Right kidney (tissue), 1 donor: ENCODE measurements around the gene SLC16A7.

Experiments
- DNase-seq: peaks from one replicate; pipeline ENCODE4 v3.0.0-alpha.2; 2016

The SLC16A7 gene

DNA sequence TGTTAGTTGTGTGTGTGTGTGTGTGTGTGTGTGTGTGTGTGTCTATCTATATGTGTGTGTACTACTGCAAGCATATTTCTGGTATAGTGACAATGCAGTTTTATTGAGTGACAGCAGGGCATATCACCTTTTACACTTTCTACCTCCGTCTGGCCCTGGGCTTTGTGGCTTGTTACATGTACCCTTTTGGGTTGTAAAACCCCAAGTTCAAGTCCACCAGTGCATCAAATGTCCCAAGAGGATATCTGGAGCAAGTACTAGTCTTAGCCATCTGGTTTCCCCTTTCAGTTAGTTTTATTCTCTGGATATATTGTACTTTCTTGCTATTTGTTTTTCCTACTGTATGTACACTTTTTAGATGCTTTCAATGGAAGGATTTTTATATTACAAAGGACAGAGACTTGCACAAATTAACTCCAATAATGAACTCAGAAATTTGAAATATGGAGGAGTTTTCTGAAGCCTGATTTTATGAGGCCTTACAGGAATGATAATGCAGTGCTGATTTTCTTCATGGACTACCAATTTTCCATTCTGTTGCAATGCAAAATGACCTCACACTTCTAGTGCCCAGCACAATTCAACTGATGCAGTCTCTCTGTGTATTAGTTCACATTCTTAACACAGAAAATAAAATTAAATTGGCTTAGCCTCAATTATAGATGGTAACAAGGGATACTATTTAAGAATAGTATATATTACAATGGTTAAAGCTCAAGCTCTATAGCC, 29.1 kb downstream of the SLC16A7 start:
- DNase-seq, result no peak

DNA sequence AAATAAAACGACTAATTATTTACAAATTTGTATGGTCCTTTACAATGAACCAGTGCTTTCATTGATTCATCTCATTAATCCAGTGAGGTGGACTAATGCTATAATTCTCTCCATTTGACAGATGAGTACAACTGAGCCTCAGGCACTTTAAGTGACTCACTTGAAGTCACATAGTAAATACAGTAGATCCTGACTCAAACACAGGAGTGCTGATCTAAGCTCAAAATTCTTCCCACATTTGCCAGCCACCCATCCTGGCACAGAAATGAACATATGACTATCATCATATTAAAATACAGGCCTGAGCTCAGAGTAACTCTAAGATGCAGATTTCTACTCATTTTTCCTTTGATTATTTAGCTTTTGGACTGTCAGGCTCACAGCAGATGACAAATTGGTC, 30.6 kb downstream of the SLC16A7 start:
- no peak for DNase-seq

DNA sequence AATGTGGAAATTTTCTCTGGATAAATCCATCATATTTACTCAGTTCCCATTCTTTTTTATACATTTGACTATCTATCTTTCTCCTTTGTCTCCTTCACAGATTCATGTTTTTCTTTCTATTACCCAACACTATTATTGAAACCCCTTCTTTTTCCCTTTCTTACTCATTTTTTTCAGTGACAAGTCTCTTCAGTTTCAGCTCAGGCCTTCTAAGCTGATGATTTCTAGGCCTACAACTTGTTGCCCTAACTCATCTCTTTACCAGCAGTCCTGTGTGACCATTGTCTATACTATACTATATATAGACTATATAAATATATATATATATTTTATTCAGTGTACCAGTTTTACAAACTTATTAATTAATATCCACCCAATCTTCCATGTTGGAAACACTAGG, 31.8 kb downstream of the SLC16A7 start:
- DNase-seq, result no peak

DNA sequence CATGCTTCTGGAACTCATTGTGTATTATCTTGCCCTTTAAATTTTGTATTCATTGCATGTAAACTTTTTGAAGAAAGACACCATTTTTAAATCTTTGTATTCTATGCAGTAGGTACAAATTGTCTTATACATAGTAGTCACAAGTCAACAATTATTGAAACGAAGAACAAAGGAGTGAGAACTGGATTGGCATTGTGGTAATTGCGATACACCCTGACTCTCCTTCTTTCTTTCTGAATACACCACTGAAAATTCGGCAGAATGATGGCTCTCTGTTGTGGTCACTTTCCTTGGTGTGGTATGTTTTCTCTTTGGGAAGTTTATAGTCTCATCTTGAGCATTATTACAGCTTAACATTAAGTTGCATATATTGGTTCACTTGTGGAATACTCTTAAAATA, 34.1 kb downstream of the SLC16A7 start:
- DNase-seq, result no peak

DNA sequence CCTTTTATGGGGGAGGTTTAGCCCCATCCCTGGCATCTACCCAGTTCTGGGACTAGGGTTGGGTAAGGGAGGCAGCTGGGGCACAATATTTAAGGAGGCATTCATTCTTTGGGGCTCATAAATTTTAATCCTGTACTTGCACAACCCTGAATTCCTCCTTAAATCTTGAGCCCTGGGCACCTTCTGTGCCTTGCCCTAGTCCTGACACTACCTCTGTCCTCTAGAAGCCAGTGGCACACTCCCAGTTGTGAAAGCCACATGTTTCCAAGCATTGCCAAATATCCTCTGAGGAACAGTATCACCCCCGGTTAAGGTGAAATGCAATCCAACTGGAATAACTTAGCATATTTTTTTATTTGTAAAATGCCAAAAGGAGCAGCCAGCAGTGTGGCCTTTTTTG, 36.6 kb downstream of the SLC16A7 start:
- DNase-seq, result no peak

DNA sequence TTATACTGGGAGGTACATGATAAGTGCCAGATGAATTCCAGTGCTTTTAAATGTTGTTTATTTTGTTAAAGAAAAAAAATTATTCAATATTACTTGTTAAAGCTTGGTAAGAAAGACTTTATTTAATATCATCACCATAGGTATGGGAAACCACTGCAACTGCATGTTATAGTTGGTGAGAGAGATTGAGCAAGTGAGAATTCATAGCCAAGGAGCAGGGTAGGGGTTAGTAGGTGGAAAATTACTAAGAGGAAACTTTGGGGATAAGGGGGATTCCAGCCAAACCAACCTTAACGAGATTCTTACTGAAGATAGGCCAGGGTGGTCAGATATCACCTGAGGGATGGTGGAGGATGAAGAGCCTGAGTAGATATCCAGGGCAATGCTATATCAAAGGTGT, 38.4 kb downstream of the SLC16A7 start:
- DNase-seq, result no peak

DNA sequence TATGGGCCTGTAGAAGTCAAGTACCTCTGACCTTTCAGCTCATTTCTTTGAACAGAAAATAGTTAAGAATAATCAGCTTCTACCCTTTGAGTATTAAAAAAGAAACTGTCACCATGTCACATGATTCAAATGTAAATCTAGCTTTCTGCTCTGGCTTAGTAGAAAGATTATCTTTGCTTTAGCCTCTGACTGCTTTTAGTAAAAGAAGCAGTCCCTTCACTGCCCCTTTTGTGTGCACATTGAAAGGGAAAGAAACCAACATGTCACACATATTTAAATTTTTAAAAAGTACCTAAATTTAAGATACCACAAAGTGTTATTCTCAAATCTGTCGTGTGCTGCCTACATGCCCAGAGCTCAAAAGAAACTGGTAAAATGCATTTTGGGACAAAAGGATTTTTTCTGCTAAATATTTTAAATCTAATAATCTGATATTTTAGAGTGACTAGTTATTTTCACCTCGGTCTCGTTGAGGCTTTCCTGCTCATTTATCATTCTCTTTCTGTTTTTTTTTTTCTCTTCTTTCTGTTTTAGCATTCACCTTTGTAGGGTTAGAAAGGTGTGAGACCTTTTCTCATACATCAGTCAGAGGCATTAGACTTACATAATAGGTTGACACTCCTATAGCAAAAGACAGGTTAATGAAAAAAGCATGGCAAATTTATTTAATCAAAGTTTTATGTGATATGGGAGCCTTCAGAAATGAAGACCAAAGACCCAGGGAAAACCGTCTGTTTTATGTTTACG, 41.3 kb downstream of the SLC16A7 start:
- no peak for DNase-seq

DNA sequence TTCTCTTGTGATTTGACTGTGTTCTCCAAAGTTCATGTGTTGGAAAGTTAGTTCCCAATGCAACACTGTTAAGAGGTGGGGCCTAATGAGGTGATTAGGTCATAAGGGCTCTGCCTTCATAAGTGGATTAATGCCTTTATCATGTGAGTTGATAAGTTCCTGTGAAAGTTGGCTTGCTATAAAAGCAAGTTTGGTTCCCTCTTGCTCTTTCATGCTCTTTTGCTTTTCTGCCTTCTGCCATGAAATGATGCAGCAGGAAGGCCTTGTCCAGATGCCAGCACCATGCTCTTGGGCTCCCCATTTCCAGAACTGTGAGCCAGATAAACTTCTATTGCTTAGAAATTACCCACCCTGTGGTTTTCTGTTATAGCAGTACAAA, 41.9 kb downstream of the SLC16A7 start:
- no peak for DNase-seq

DNA sequence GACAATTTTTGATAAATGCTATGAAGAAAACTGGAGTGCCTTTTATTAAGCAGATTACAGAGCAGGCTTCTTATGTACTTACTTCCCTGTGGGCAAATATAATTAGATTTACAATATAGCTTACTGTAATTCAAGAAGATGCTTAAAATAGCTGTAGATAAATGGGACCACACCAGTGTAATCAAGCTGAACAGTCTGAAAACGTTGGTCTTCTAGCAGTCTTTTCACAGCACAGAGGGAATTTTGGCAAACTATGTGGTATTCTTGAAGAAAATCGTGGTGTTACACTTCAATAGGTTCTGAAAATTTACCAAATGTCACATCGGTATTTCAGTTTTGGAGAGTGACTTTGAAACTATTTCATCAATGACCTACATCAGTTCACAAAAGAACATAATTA, 47.7 kb downstream of the SLC16A7 start:
- no peak for DNase-seq

DNA sequence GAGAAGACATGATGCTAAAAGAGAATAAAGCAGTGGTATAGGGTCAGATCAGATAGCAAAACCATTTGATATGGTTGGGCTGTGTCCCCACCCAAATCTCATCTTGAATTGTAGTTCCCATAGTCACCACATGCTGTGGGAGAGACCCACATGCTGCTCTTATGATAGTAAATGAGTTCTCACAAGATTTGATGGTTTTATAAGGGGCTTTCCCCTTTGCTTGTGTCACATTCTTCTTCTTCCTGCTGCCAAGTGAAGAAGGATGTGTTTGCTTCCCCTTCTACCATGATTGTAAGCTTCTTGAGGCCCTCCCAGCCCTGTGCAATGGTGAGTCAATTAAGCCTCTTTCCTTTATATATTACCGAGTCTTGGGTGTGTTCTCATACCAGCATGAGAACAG, 49.4 kb downstream of the SLC16A7 start:
- DNase-seq, result no peak

DNA sequence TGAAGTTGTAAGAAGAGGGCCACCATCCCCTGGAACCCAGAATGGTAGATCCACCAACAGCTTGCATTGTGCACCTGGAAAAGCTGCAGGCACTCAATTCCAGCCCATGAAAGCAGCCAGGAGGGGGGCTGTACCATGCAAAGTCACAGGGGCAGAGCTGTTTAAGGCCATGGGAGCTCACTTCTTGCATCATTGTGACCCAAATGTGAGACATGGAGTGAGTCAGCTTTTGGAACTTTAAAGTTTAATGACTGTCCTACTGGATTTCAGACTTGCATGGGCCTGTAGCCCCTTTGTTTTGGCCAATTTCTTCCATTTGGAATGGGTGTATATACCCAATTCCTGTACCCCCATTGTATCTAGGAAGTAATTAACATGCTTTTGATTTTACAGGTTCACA, 50.8 kb downstream of the SLC16A7 start:
- no peak for DNase-seq

DNA sequence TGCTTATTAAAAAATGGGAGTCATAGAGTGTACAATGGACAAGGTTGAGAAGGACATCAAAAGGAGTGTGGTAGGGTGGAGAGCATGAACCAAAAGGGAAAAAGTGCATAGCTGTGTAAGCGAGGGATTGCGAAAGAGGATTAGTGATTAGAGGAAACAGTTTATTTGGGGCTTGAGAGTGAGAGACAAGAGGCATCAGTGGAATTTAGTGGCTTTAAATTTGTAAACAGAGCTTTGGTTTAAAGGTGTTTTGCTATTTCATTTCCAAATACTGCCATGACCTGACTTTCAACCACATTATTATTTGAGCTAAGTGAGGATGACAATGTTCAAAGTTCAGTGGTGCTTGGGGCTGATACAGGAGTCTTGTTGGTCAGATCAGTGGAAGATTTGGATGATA, 53.4 kb downstream of the SLC16A7 start:
- DNase-seq, result no peak

DNA sequence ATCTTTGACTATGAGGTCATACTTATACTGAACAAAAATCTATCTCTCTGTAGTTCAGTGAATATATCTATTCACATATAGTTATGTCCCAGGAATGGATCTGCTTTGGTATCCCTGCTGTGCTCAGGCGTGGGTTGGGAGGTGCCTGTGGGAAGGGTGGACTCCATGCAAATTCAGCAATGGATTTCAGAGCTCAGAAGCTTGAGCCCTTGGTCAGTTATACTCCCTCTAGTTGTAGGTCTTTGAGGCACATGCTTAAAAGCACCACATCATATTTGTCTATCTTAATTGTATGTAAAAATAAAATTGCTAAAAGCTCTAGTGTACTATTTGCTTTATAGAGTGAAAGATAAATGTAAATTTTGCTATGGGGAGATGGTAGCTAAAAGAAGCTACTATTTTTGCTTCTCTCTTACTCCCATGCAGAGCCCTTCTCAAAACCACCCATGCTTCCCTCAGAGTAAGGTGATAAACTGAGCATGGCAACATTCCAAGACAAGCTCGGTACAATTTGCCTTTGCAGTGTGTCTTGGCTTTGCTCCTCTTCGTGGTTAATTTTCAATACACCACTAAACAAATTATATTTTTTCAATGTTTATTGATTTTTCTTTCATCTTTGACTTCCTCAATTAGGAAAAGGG, 54.9 kb downstream of the SLC16A7 start:
- no peak for DNase-seq

DNA sequence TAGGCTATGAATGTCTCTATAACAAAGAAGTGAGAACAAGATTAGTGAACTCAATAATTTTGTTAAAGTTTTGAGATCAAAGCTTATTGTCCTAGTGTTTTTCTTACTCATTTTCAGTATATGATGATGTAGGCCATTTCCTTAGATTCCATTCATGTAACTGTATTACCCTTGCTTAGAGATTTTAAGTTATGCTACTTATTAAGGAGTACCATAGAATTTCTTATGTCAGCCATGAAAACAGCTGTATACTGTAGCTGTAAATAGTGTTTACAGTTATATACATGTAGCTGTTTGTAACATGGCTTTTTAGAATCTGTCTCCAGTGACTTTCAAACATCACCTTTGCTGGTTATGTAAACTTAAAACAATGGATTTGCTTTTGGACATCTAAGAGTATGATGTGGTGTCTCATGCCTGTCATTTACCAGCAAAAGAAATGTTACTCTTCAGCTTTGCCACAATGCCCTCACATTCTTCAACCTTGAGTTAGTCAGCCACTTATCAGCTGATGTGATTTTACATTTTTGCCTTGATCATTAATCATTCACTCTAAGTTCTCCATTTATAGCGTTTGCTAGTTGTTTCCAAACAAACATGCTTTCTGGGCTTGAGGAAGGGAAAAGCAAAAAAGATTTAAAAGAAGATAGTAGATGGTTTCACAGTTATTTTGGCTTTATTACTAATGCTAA, 55.5 kb downstream of the SLC16A7 start:
- DNase-seq, result no peak

DNA sequence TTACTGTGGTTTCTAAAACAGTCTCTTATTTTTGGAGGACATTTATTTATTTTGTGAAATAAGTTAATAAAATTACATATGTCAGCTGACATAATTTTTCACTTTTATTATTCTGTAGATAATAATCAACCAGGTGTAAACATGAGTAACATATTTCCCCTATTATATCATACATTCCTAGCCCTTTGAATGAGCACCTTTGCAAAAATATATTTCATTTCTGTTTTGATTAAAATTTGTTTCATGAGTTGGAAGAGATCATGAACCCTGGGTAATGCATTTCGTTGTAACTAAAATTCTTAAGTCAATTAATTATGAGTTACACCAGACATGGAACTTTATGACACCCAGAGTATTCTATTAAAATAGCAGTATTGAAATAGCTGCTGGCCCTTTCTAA, 56.3 kb downstream of the SLC16A7 start:
- DNase-seq, result no peak

DNA sequence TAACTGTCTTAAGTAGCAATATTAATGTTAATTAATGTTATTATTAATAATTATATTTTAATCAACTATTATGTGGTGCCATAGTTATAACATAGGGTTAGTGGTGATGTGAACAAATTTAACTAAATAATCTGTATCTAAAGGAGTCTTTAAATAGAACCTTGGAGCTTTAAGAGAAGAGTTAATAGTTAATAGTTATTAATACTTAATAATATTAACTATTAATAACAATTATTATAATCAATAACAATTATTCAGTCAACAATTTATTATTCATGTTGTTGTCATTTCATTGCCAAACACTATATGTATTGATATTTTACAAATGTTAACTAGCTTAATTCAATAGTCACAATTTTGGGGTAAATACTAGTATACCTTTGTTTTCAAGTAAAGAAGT, 58.2 kb downstream of the SLC16A7 start:
- DNase-seq, result no peak

DNA sequence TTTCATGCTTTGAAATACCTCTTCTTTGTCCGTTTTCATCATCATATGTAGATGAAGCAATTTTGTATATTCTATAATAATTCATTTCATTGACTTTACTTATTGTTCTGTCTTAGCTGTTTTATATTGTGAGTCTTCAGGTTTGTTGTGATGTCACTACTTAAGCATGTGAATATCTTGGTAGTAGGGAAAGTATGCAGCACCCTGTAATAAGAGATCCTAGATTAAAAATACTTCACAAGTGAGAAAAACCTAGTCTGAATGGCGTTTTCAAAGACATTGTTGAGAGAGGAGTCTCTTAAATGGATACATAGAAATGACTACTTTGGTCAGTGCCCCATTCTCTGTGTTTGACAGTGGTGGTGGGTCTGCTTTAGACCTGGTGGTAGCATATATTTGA, 61.4 kb downstream of the SLC16A7 start:
- no peak for DNase-seq

DNA sequence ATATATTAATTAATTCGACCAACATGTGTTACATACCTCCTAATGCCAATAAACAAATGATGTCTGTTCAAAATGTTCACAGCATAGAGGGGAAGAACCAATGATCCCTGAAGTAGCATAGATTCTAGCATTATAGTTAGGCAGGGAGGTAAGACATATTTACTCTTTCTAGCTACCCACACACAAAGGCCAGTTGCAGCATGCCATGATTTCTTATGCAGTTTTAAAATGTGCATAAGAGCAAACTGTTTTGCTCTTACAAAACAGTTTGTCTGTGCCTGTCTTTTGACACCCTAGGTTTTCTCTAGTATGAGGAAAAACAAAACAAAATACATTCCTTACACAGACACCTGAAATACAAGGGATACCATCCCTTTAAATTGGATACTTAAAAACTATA, 61.9 kb downstream of the SLC16A7 start:
- DNase-seq, result no peak

DNA sequence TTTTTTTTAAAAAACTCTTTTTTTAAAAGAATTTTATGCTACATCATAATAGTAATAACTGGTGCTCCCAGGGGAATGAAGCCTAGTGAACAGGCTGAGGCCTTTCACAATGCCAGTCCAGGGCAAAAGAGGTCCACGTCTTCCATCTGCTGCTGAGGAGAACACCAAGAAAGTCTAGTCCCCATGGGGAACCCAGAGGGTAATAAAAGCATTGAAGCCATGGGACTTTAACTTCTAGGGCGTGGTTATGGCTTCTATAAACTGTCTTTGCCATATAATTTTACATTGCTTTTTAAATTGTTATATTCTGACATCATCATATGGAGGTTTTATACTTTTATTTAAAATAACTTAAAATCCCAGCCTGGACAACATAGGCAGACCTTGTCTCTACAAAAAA, 64.3 kb downstream of the SLC16A7 start:
- no peak for DNase-seq

DNA sequence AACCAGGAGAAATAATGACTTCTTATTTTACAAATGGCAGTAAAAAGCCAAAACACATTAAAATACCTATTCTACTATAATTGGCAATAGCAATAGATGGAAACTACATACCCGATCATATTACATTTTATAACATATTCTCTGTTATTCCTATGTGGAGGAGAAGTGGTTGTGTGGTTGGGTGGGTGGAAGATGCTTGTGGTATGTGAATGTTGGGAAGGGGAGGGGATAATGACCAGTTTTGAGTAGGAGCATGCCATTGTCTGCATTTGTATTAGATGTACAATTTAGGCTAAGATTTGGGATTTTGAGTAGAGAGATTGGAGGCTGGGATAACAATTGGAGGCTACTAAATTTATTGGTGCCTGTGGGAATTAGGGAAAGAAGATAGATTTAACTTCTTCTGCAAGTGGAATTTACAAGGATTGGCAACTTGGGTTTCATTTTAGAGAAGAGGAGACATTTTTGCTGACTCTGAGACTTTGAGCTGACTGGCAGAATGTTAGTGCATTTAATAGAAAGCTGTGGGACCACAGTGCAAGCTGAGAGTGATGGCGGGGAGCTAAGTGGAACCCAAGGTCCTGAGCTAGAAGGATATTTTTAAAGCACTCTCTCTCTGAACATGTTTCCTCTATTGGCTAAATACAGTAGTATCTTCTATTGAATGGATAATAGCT, 65.2 kb downstream of the SLC16A7 start:
- no peak for DNase-seq

DNA sequence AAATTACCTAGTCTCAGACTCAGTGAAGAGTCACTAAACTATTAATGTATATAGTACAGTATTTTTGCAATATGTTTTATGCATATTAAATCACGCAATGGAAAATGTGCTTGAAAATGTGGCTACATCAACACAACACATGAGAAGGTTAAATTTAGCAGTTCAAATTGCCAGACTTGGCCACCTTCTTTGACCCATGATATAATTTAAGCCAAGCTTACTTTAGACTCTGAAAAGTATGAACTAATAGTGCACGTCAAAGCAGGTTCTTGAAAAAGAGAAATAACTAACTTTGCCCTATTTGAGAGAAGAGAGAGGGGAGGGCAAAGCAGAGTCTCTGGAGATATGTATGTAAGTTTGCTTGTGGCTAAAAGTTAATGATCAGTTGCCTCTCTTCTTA, 68.7 kb downstream of the SLC16A7 start:
- no peak for DNase-seq

DNA sequence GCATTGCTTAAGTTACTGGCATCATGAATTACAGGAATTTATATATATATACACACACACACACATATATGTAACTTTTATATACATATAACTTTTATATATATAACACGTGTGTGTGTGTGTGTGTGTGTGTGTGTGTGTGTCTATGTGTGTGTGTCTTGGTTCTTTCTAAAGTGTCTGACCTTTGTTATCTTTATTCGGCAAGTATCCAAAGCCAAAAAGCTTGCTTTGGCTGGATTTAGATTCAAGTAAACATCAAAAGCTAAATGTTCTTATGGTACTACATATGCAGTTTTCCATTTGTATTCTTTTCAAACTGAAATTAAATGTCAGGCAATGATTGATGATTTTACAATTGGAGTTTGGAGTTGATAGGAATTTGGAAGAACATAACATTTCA, 69.9 kb downstream of the SLC16A7 start:
- no peak for DNase-seq

DNA sequence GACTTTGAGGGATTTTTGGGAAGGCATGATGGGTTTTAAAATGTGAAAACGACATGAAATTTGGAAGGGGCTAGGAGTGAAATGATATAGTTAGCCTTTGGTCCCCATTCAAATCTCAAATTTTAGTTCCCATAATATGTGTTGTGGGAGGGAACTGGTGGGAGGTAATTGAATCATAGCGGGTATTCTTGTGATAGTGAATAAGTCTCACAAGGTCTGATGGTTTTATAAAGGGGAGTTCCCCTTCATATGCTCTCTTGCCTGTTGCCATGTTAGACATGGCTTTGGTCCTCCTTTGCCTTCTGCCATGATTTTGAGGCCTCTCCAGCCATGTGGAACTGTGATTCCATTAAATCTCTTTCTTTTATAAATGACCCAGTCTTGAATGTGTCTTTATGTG, 72.8 kb downstream of the SLC16A7 start:
- DNase-seq, result no peak
